K562 (cell line): ENCODE data around the gene MMP24. TPM values are rescaled to one million over a fixed set of nuclear protein-coding genes. Genes with fewer than 3 reads are reported as not detected.
A peak's percentile ranks its signal among the peaks of the same experiment; 100 is the strongest.

Source experiments
- ARID2 ChIP-seq: fragments of 450-650 bp; IDR thresholded peaks from 2 replicates; pipeline ENCODE4 v1.6.1; 2017; ENCODE audit warnings: antibody characterized with exemption, mild to moderate bottlenecking
- BCL6 ChIP-seq: fragments of 250-450 bp; sonication (Bioruptor Pico); IDR thresholded peaks from 2 replicates; pipeline ENCODE4 v1.4.0; 2020
- CBX2 ChIP-seq: fragments of 200-600 bp; sonication (generic); IDR thresholded peaks from one replicate; pipeline ENCODE4 v1.6.1; 2012; ENCODE audit warnings: mild to moderate bottlenecking, low read length, inconsistent platforms; ENCODE audit not compliant: insufficient read depth, poor library complexity, severe bottlenecking
- CBX5 ChIP-seq: IDR thresholded peaks from 2 replicates; pipeline ENCODE4 v1.6.1; 2014; ENCODE audit warnings: low read depth, borderline replicate concordance
- CXXC5 ChIP-seq: fragments of 250-450 bp; sonication (Bioruptor Pico); IDR thresholded peaks from 2 replicates; pipeline ENCODE4 v1.8.0; 2022; ENCODE audit warnings: inconsistent platforms, mild to moderate bottlenecking, moderate library complexity
- E2F3 ChIP-seq: fragments of 250-450 bp; sonication (Bioruptor Pico); IDR thresholded peaks from 2 replicates; pipeline ENCODE4 v1.4.0; 2020; ENCODE audit warnings: mild to moderate bottlenecking
- EHMT2 ChIP-seq: fragments of 450-650 bp; IDR thresholded peaks from 2 replicates; pipeline ENCODE4 v1.6.1; 2018; ENCODE audit warnings: antibody characterized with exemption
- GABPB2 ChIP-seq: fragments of 250-450 bp; sonication (Bioruptor Pico); conservative IDR thresholded peaks from 2 replicates; pipeline ENCODE4 v1.5.1; 2021; ENCODE audit warnings: mild to moderate bottlenecking
- HDAC8 ChIP-seq: fragments of 450-650 bp; IDR thresholded peaks from 2 replicates; pipeline ENCODE4 v1.6.1; 2016; ENCODE audit warnings: mild to moderate bottlenecking, missing genetic modification characterization, moderate library complexity, missing compliant biosample characterization
- HMGN3 ChIP-seq: IDR thresholded peaks from 2 replicates; pipeline ENCODE4 v1.6.1; 2011; ENCODE audit warnings: borderline replicate concordance, low read depth, mild to moderate bottlenecking, mixed read lengths, low read length; ENCODE audit not compliant: insufficient read length; ENCODE audit errors: extremely low read depth
- L3MBTL2 ChIP-seq: fragments of 450-650 bp; IDR thresholded peaks from 2 replicates; pipeline ENCODE4 v1.6.1; 2016; ENCODE audit warnings: mild to moderate bottlenecking, moderate library complexity
- MBD2 ChIP-seq: sonication (generic); IDR thresholded peaks from 2 replicates; pipeline ENCODE4 v1.6.1; 2016; ENCODE audit warnings: low read depth, borderline replicate concordance
- NCOA1 ChIP-seq: fragments of 450-650 bp; IDR thresholded peaks from 2 replicates; pipeline ENCODE4 v1.6.1; 2016; ENCODE audit warnings: low read depth
- RFX1 ChIP-seq: fragments of 450-650 bp; IDR thresholded peaks from 2 replicates; pipeline ENCODE4 v1.6.1; 2016; ENCODE audit warnings: mild to moderate bottlenecking, moderate library complexity
- TAF9B ChIP-seq: fragments of 450-650 bp; IDR thresholded peaks from 2 replicates; pipeline ENCODE4 v1.6.1; 2018; ENCODE audit warnings: mild to moderate bottlenecking; ENCODE audit not compliant: partially characterized antibody
- TBL1XR1 ChIP-seq, 2 experiments: IDR thresholded peaks; 2 replicates each; pipeline ENCODE4 v1.6.1; 2012; ENCODE audit warnings: improper control_type of control experiment in 2 of 2, low read length in 2 of 2, mild to moderate bottlenecking in 1 of 2
- XRCC3 ChIP-seq: fragments of 450-650 bp; IDR thresholded peaks from 2 replicates; pipeline ENCODE4 v1.6.1; 2017; ENCODE audit warnings: mild to moderate bottlenecking, moderate library complexity
- ZC3H4 ChIP-seq: sonication (generic); formaldehyde crosslinking; IDR thresholded peaks from 2 replicates; pipeline ENCODE4 v1.9.0; 2021; ENCODE audit warnings: missing genetic modification reagents, borderline replicate concordance
- ZNF274 ChIP-seq: IDR thresholded peaks from 2 replicates; pipeline ENCODE4 v1.6.1; 2011; ENCODE audit warnings: low read depth, mild to moderate bottlenecking, low read length, moderate library complexity, borderline replicate concordance
- polyA plus RNA-seq, 8 experiments: library from polyadenylated mRNA; depleted of rRNA in 4 of 8; stranded (reverse) in 5 of 8; unstranded in 3 of 8; fragments of >200 nt; fragmentation: Nextera tagmentation in 2 of 8; fragmentation: Illumina TruSeq in 1 of 8; extraction: Ambion mirVana in 2 of 8; extraction: Trizol in 1 of 8; gene quantifications; 2 replicates each; pipeline versions ENCODE4 v1.2.1 to v1.2.3, GENCODE V29; 2011 to 2014; ENCODE audit warnings: inconsistent platforms in 1 of 8, missing spikeins in 1 of 8
- total RNA-seq, 7 experiments: library from RNA; depleted of rRNA in 6 of 7; stranded (reverse); fragments of >200 nt in 6 of 7; fragmentation: Illumina TruSeq in 2 of 7; extraction: Trizol in 2 of 7; gene quantifications; 2 replicates each; pipeline versions ENCODE4 v1.2.1 to v1.2.3, GENCODE V29; 2011 to 2021; ENCODE audit warnings: low replicate concordance in 1 of 7
- TF ChIP-seq, protein P1 (sequence below): fragments of 450-650 bp; IDR thresholded peaks from 2 replicates; pipeline ENCODE4 v1.6.1; 2017; ENCODE audit warnings: antibody characterized with exemption, mild to moderate bottlenecking
- TF ChIP-seq, protein P2 (sequence below), 2 experiments: fragments of 450-650 bp; conservative IDR thresholded peaks; 2 replicates each; pipeline ENCODE4 v1.6.1; 2017; ENCODE audit warnings: mild to moderate bottlenecking in 2 of 2, moderate library complexity in 2 of 2
- TF ChIP-seq, protein P3 (sequence below): fragments of 200-800 bp; sonication (Bioruptor generic); IDR thresholded peaks from 2 replicates; pipeline ENCODE4 v1.6.1; 2017; ENCODE audit warnings: missing genetic modification characterization, missing compliant biosample characterization

MMP24 gene
- total and polyA plus RNA-seq, 9 of the 15 experiments (the other 6 are each of a cell fraction or from before 2014, with no cell fraction given): 0.03 to 0.07 (median 0.03) TPM; not detected in 6

DNA sequence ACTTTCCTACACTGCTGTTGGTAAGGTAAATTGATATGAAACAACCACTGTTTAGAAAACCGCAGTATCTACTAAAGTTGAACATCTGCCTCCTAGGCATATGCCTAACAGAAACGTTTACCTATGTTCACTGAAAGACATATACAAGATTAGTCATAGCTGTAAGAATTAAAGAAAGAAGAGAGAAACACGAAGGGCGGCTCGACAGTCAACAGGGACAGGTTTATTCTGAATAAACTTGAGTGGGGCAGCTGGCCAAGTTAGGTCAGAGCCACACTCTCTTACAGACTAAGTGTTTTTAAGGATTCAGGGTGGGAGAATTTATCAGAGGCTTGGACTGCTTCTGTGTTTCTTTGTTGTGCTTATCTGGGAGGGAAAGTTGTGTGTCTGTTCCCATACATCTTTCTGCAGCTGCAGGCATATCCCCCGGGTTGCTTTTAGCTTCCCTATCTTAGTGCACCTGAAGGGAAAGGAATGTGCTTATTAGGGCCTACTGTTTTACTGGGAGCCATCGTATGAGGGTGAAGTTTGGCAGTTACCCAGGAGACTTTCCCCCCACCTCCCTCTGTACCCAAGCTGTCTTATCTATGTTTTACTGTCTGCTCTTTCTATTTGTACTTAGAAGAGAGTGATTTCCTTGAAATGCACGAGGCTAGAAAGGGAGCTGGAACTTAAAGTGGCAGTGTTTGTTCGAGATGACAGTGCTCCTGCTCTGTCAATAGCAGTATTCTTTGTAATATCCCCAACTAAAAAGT, 34.2 kb upstream of the MMP24 start (continued):
- TF ChIP-seq, protein P1, sequence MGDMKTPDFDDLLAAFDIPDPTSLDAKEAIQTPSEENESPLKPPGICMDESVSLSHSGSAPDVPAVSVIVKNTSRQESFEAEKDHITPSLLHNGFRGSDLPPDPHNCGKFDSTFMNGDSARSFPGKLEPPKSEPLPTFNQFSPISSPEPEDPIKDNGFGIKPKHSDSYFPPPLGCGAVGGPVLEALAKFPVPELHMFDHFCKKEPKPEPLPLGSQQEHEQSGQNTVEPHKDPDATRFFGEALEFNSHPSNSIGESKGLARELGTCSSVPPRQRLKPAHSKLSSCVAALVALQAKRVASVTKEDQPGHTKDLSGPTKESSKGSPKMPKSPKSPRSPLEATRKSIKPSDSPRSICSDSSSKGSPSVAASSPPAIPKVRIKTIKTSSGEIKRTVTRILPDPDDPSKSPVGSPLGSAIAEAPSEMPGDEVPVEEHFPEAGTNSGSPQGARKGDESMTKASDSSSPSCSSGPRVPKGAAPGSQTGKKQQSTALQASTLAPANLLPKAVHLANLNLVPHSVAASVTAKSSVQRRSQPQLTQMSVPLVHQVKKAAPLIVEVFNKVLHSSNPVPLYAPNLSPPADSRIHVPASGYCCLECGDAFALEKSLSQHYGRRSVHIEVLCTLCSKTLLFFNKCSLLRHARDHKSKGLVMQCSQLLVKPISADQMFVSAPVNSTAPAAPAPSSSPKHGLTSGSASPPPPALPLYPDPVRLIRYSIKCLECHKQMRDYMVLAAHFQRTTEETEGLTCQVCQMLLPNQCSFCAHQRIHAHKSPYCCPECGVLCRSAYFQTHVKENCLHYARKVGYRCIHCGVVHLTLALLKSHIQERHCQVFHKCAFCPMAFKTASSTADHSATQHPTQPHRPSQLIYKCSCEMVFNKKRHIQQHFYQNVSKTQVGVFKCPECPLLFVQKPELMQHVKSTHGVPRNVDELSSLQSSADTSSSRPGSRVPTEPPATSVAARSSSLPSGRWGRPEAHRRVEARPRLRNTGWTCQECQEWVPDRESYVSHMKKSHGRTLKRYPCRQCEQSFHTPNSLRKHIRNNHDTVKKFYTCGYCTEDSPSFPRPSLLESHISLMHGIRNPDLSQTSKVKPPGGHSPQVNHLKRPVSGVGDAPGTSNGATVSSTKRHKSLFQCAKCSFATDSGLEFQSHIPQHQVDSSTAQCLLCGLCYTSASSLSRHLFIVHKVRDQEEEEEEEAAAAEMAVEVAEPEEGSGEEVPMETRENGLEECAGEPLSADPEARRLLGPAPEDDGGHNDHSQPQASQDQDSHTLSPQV: no peak
- TF ChIP-seq TAF9B (peak; percentile 31), ZNF274 (peak; percentile 40; the same call in 1 of the 2 replicates), RFX1 (peak; percentile 36; the same call in 1 of the 2 replicates), ZC3H4 (CRISPR knock-in tag) (no peak), BCL6 (CRISPR knock-in tag) (no peak), CBX5 (no peak), TBL1XR1 (IDR thresholded peaks at IDR 0.05; ENCODE audit: low read length in 2 of 2) (peak in 1 of 2 experiments; percentile 60; a peak in 1 of 4 replicates), HMGN3 (no peak), HDAC8 (tag) (no peak), NCOA1 (peak; percentile 13; the same call in 1 of the 2 replicates), XRCC3 (no peak), EHMT2 (no peak), CBX2 (no peak), CXXC5 (0 out of 2 replicates have a peak, but pooled peaks have one; percentile 0), E2F3 (no peak), ARID2 (no peak), MBD2 (no peak), GABPB2 (CRISPR knock-in tag) (no peak), L3MBTL2 (peak; percentile 75)
- TF ChIP-seq, protein P2, sequence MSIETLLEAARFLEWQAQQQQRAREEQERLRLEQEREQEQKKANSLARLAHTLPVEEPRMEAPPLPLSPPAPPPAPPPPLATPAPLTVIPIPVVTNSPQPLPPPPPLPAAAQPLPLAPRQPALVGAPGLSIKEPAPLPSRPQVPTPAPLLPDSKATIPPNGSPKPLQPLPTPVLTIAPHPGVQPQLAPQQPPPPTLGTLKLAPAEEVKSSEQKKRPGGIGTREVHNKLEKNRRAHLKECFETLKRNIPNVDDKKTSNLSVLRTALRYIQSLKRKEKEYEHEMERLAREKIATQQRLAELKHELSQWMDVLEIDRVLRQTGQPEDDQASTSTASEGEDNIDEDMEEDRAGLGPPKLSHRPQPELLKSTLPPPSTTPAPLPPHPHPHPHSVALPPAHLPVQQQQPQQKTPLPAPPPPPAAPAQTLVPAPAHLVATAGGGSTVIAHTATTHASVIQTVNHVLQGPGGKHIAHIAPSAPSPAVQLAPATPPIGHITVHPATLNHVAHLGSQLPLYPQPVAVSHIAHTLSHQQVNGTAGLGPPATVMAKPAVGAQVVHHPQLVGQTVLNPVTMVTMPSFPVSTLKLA (conservative IDR thresholded peaks at IDR 0.05): peak; percentile 70 to 80
- TF ChIP-seq, protein P3, sequence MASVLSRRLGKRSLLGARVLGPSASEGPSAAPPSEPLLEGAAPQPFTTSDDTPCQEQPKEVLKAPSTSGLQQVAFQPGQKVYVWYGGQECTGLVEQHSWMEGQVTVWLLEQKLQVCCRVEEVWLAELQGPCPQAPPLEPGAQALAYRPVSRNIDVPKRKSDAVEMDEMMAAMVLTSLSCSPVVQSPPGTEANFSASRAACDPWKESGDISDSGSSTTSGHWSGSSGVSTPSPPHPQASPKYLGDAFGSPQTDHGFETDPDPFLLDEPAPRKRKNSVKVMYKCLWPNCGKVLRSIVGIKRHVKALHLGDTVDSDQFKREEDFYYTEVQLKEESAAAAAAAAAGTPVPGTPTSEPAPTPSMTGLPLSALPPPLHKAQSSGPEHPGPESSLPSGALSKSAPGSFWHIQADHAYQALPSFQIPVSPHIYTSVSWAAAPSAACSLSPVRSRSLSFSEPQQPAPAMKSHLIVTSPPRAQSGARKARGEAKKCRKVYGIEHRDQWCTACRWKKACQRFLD: 0 out of 2 replicates have a peak, but pooled peaks have one; percentile 14
